ENCODE measurements around the gene NKAIN4.

- no peak for TF ChIP-seq EZH2 (IDR thresholded peaks at IDR 0.05; ENCODE audit: low read depth)
- TF ChIP-seq, protein P1, sequence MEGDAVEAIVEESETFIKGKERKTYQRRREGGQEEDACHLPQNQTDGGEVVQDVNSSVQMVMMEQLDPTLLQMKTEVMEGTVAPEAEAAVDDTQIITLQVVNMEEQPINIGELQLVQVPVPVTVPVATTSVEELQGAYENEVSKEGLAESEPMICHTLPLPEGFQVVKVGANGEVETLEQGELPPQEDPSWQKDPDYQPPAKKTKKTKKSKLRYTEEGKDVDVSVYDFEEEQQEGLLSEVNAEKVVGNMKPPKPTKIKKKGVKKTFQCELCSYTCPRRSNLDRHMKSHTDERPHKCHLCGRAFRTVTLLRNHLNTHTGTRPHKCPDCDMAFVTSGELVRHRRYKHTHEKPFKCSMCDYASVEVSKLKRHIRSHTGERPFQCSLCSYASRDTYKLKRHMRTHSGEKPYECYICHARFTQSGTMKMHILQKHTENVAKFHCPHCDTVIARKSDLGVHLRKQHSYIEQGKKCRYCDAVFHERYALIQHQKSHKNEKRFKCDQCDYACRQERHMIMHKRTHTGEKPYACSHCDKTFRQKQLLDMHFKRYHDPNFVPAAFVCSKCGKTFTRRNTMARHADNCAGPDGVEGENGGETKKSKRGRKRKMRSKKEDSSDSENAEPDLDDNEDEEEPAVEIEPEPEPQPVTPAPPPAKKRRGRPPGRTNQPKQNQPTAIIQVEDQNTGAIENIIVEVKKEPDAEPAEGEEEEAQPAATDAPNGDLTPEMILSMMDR (conservative IDR thresholded peaks at IDR 0.05) = no peak
These were observed 18.0 kb downstream of the NKAIN4 start for GRCh38 chr20:63236116-63236837.

All from PC-9 (cell line).